ENCODE measurements around the gene QSER1.

DNA sequence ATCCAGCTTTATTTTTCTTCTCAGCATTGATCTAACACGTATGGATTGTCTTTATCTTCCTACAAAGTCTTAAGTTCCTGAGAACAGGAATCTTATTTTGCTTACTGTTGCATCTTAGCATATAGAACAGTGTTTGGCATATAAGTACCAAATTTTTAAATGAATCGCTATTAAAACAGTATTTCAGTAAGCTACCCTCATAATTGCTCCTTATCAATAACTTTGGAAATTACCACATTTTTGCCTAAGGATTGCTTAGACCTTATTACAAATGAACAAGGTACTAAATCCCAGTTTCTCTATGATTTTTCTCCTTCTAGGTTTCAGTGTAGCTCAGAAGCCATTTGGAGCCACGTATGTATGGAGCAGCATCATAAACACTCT, 132.7 kb downstream of the QSER1 start:
- TF ChIP-seq POLR2A (IDR thresholded peaks at IDR 0.05; ENCODE audit: borderline replicate concordance, extremely low read depth, insufficient read depth, insufficient read length), result no peak
- TF ChIP-seq POLR2AphosphoS5 (IDR thresholded peaks at IDR 0.05; ENCODE audit: low read depth, low read length), result no peak
- TF ChIP-seq, protein P1, sequence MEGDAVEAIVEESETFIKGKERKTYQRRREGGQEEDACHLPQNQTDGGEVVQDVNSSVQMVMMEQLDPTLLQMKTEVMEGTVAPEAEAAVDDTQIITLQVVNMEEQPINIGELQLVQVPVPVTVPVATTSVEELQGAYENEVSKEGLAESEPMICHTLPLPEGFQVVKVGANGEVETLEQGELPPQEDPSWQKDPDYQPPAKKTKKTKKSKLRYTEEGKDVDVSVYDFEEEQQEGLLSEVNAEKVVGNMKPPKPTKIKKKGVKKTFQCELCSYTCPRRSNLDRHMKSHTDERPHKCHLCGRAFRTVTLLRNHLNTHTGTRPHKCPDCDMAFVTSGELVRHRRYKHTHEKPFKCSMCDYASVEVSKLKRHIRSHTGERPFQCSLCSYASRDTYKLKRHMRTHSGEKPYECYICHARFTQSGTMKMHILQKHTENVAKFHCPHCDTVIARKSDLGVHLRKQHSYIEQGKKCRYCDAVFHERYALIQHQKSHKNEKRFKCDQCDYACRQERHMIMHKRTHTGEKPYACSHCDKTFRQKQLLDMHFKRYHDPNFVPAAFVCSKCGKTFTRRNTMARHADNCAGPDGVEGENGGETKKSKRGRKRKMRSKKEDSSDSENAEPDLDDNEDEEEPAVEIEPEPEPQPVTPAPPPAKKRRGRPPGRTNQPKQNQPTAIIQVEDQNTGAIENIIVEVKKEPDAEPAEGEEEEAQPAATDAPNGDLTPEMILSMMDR (IDR thresholded peaks at IDR 0.05 in 2 of 3, conservative IDR thresholded peaks at IDR 0.05 in 1 of 3; ENCODE audit: borderline replicate concordance in 1 of 3, insufficient read depth in 1 of 3, low read depth in 2 of 3, low read length in 2 of 3), result no peak
- TF ChIP-seq EZH2phosphoT487 (IDR thresholded peaks at IDR 0.05; ENCODE audit: borderline replicate concordance), result no peak
- TF ChIP-seq, protein P2, sequence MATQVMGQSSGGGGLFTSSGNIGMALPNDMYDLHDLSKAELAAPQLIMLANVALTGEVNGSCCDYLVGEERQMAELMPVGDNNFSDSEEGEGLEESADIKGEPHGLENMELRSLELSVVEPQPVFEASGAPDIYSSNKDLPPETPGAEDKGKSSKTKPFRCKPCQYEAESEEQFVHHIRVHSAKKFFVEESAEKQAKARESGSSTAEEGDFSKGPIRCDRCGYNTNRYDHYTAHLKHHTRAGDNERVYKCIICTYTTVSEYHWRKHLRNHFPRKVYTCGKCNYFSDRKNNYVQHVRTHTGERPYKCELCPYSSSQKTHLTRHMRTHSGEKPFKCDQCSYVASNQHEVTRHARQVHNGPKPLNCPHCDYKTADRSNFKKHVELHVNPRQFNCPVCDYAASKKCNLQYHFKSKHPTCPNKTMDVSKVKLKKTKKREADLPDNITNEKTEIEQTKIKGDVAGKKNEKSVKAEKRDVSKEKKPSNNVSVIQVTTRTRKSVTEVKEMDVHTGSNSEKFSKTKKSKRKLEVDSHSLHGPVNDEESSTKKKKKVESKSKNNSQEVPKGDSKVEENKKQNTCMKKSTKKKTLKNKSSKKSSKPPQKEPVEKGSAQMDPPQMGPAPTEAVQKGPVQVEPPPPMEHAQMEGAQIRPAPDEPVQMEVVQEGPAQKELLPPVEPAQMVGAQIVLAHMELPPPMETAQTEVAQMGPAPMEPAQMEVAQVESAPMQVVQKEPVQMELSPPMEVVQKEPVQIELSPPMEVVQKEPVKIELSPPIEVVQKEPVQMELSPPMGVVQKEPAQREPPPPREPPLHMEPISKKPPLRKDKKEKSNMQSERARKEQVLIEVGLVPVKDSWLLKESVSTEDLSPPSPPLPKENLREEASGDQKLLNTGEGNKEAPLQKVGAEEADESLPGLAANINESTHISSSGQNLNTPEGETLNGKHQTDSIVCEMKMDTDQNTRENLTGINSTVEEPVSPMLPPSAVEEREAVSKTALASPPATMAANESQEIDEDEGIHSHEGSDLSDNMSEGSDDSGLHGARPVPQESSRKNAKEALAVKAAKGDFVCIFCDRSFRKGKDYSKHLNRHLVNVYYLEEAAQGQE (IDR thresholded peaks at IDR 0.05; ENCODE audit: low read depth), result no peak
- TF ChIP-seq SP1 (IDR thresholded peaks at IDR 0.05; ENCODE audit: low read depth), result no peak
- TF ChIP-seq RAD21 (IDR thresholded peaks at IDR 0.05; ENCODE audit: low read depth), result no peak
- no peak for TF ChIP-seq YY1 (IDR thresholded peaks at IDR 0.05; ENCODE audit: extremely low read depth, insufficient replicate concordance, low read depth, low read length)
- TF ChIP-seq SIN3A (IDR thresholded peaks at IDR 0.05; ENCODE audit: low read depth), result no peak
- no peak for TF ChIP-seq JUND (IDR thresholded peaks at IDR 0.05)
